Tibial nerve (tissue), 4 donors: Measurements from ENCODE around the gene IP6K3.

ENCODE experiments used
- CTCF ChIP-seq, 5 experiments: fragments of 200-600 bp in 3 of 5; fragments of 450-650 bp in 2 of 5; sonication (generic) in 3 of 5; IDR thresholded peaks; one replicate each; pipeline ENCODE4 v1.5.1; 2016 to 2019; ENCODE audit warnings: antibody characterized with exemption in 5 of 5, mild to moderate bottlenecking in 3 of 5, moderate library complexity in 2 of 5
- EP300 ChIP-seq, 2 donors: sonication (generic); formaldehyde crosslinking; IDR thresholded peaks; one replicate each; pipeline ENCODE4 v1.6.1; 2017; ENCODE audit warnings: antibody characterized with exemption in 2 of 2, mild to moderate bottlenecking in 1 of 2
- POLR2A ChIP-seq, 2 donors: fragments of 450-650 bp; IDR thresholded peaks; one replicate each; pipeline ENCODE4 v1.6.1; 2017; ENCODE audit warnings: antibody characterized with exemption in 2 of 2, mild to moderate bottlenecking in 2 of 2, moderate library complexity in 2 of 2

GRCh38 chr6:33788694-33789549, 42.2 kb upstream of the IP6K3 start, which contains the start of gene LEMD2:
- TF ChIP-seq POLR2A (IDR thresholded peaks at IDR 0.05): peak; percentile 92 to 96
- peak in 2 of 5 experiments; percentile 41 to 42 for TF ChIP-seq CTCF (IDR thresholded peaks at IDR 0.05)
- TF ChIP-seq EP300 (IDR thresholded peaks at IDR 0.05): peak; percentile 17 to 100
